GM12878 (cell line): ENCODE measurements around the gene TMEM179B. TPM values are rescaled to one million over a fixed set of nuclear protein-coding genes. Genes with fewer than 3 reads are reported as not detected.

ENCODE experiments used
- CBX5 ChIP-seq: sonication (generic); IDR thresholded peaks from 2 replicates; pipeline ENCODE4 v1.6.1; 2016; ENCODE audit warnings: low read depth, moderate library complexity, mild to moderate bottlenecking, inconsistent platforms
- EZH2 ChIP-seq: IDR thresholded peaks from 2 replicates; pipeline ENCODE4 v1.6.1; 2012; ENCODE audit warnings: low read depth, mild to moderate bottlenecking, control low read depth, inconsistent platforms, low read length, borderline replicate concordance; ENCODE audit not compliant: control insufficient read depth
- FOS ChIP-seq: IDR thresholded peaks from 3 replicates; pipeline ENCODE4 v1.6.1; 2011; ENCODE audit warnings: borderline replicate concordance; ENCODE audit not compliant: insufficient read length; ENCODE audit errors: extremely low read depth
- IKZF2 ChIP-seq, 2 experiments: fragments of 450-650 bp; IDR thresholded peaks; 2 replicates each; pipeline ENCODE4 v1.6.1; 2017; ENCODE audit warnings: mild to moderate bottlenecking in 2 of 2, moderate library complexity in 2 of 2
- MAX ChIP-seq: IDR thresholded peaks from 2 replicates; pipeline ENCODE4 v1.6.1; 2012; ENCODE audit warnings: low read depth, low read length, improper control_type of control experiment
- MTA2 ChIP-seq: fragments of 450-650 bp; IDR thresholded peaks from 2 replicates; pipeline ENCODE4 v1.6.1; 2016; ENCODE audit warnings: low read depth, mild to moderate bottlenecking, moderate library complexity
- RAD21 ChIP-seq: IDR thresholded peaks from 2 replicates; pipeline ENCODE4 v1.6.1; 2011; ENCODE audit warnings: mild to moderate bottlenecking, low read depth, low read length, moderate library complexity; ENCODE audit not compliant: insufficient read depth
- SMARCA5 ChIP-seq: fragments of 450-650 bp; IDR thresholded peaks from 2 replicates; pipeline ENCODE4 v1.6.1; 2017; ENCODE audit warnings: mild to moderate bottlenecking
- SP1 ChIP-seq: IDR thresholded peaks from one replicate; pipeline ENCODE4 v1.6.1; 2011; ENCODE audit warnings: low read depth, low read length
- STAT3 ChIP-seq: IDR thresholded peaks from 2 replicates; pipeline ENCODE4 v1.6.1; 2011; ENCODE audit warnings: low read depth, low read length, improper control_type of control experiment
- SUPT20H ChIP-seq: IDR thresholded peaks from 2 replicates; pipeline ENCODE4 v1.6.1; 2011; ENCODE audit warnings: low read depth, mild to moderate bottlenecking, low read length, moderate library complexity, borderline replicate concordance; ENCODE audit not compliant: control insufficient read depth
- TBL1XR1 ChIP-seq: IDR thresholded peaks from 2 replicates; pipeline ENCODE4 v1.6.1; 2012; ENCODE audit warnings: low read depth, low read length, improper control_type of control experiment
- WRNIP1 ChIP-seq: IDR thresholded peaks from 2 replicates; pipeline ENCODE4 v1.6.1; 2011; ENCODE audit warnings: low read depth, low read length, improper control_type of control experiment, borderline replicate concordance
- ZBTB11 ChIP-seq: fragments of 450-650 bp; formaldehyde crosslinking; IDR thresholded peaks from 2 replicates; pipeline ENCODE4 v1.5.0; 2022; ENCODE audit warnings: mild to moderate bottlenecking, missing genetic modification characterization
- ZNF207 ChIP-seq: fragments of 450-650 bp; IDR thresholded peaks from 2 replicates; pipeline ENCODE4 v1.6.1; 2014; ENCODE audit warnings: antibody characterized with exemption, mild to moderate bottlenecking, borderline replicate concordance
- ZNF384 ChIP-seq: IDR thresholded peaks from 2 replicates; pipeline ENCODE4 v1.6.1; 2012; ENCODE audit warnings: low read depth, mild to moderate bottlenecking, low read length, improper control_type of control experiment, borderline replicate concordance
- polyA plus RNA-seq, 11 experiments: library from polyadenylated mRNA; depleted of rRNA in 4 of 11; unstranded in 6 of 11; stranded (reverse) in 5 of 11; fragments of >200 nt; fragmentation: Nextera tagmentation in 4 of 11; fragmentation: Illumina TruSeq in 1 of 11; extraction: Ambion mirVana in 4 of 11; extraction: Trizol in 1 of 11; gene quantifications; 1 replicate in 1 of 11; 2 replicates in 10 of 11; pipeline versions ENCODE4 v1.2.1 to v1.2.3, GENCODE V29; 2011 to 2016; ENCODE audit warnings: inconsistent platforms in 2 of 11, missing spikeins in 2 of 11, low read depth in 1 of 11
- total RNA-seq, 4 experiments: library from RNA; depleted of rRNA in 3 of 4; stranded (reverse); fragments of >200 nt in 3 of 4; fragmentation: Illumina TruSeq in 1 of 4; extraction: Trizol in 1 of 4; gene quantifications; 2 replicates each; pipeline versions ENCODE4 v1.2.1 to v1.2.3, GENCODE V29; 2013 to 2021
- TF ChIP-seq, protein P1 (sequence below): fragments of 450-650 bp; IDR thresholded peaks from 2 replicates; pipeline ENCODE4 v1.6.1; 2017; ENCODE audit warnings: mild to moderate bottlenecking, low read depth, inconsistent platforms; ENCODE audit not compliant: poor library complexity, severe bottlenecking
- TF ChIP-seq, protein P2 (sequence below): fragments of 450-650 bp; conservative IDR thresholded peaks from 2 replicates; pipeline ENCODE4 v1.6.1; 2017; ENCODE audit warnings: mild to moderate bottlenecking, moderate library complexity
- TF ChIP-seq, protein P3 (sequence below): fragments of 450-650 bp; IDR thresholded peaks from 2 replicates; pipeline ENCODE4 v1.6.1; 2018; ENCODE audit warnings: borderline replicate concordance, mild to moderate bottlenecking; ENCODE audit not compliant: partially characterized antibody

TMEM179B gene
- total and polyA plus RNA-seq, 10 of the 15 experiments (the other 5 are each of a cell fraction or from before 2014, with no cell fraction given), result 21.7 to 82.4 (median 42.0) TPM

DNA sequence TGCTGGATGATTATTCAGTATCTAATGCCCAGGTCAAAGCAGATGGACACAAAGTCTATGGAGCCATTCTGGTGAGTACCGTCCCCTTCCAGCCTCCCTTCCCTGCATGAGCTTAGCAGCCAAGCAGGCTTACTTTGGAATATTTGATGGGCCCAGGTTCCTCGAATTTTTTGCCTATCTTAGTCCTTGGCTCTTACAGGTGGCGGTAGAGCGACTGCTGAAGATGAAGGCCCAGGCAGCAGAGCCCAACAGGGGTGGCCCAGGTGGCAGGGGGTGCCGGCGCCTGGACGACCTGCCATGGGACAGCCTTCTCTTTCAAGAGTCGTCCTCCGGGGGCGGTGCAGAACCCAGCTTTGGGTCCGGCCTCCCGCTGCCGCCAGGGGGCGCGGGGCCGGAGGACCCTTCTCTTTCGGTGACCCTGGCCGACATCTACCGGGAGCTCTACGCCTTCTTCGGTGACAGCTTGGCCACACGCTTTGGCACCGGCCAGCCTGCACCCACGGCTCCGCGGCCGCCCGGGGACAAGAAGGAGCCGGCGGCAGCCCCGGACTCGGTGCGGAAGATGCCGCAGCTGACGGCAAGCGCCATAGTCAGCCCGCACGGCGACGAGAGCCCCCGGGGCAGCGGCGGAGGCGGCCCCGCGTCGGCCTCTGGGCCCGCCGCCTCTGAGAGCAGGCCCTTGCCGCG is 741 bp upstream of the TMEM179B start (continued):
- TF ChIP-seq, protein P1, sequence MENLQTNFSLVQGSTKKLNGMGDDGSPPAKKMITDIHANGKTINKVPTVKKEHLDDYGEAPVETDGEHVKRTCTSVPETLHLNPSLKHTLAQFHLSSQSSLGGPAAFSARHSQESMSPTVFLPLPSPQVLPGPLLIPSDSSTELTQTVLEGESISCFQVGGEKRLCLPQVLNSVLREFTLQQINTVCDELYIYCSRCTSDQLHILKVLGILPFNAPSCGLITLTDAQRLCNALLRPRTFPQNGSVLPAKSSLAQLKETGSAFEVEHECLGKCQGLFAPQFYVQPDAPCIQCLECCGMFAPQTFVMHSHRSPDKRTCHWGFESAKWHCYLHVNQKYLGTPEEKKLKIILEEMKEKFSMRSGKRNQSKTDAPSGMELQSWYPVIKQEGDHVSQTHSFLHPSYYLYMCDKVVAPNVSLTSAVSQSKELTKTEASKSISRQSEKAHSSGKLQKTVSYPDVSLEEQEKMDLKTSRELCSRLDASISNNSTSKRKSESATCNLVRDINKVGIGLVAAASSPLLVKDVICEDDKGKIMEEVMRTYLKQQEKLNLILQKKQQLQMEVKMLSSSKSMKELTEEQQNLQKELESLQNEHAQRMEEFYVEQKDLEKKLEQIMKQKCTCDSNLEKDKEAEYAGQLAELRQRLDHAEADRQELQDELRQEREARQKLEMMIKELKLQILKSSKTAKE, result no peak
- TF ChIP-seq EZH2 (no peak), ZBTB11 (CRISPR knock-in tag) (no peak), TBL1XR1 (no peak), ZNF384 (no peak), STAT3 (no peak), SUPT20H (no peak), CBX5 (peak; percentile 41; the same call in 1 of the 2 replicates), MTA2 (no peak), SMARCA5 (peak; percentile 98; the same call in 1 of the 2 replicates), FOS (no peak), RAD21 (peak; percentile 63), ZNF207 (0 out of 2 replicates have a peak, but pooled peaks have one; percentile 52), MAX (no peak), SP1 (no peak), IKZF2 (IDR thresholded peaks at IDR 0.05) (no peak), WRNIP1 (no peak)
- TF ChIP-seq, protein P2, sequence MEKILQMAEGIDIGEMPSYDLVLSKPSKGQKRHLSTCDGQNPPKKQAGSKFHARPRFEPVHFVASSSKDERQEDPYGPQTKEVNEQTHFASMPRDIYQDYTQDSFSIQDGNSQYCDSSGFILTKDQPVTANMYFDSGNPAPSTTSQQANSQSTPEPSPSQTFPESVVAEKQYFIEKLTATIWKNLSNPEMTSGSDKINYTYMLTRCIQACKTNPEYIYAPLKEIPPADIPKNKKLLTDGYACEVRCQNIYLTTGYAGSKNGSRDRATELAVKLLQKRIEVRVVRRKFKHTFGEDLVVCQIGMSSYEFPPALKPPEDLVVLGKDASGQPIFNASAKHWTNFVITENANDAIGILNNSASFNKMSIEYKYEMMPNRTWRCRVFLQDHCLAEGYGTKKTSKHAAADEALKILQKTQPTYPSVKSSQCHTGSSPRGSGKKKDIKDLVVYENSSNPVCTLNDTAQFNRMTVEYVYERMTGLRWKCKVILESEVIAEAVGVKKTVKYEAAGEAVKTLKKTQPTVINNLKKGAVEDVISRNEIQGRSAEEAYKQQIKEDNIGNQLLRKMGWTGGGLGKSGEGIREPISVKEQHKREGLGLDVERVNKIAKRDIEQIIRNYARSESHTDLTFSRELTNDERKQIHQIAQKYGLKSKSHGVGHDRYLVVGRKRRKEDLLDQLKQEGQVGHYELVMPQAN, result 0 out of 2 replicates have a peak, but pooled peaks have one; percentile 83
- TF ChIP-seq, protein P3, sequence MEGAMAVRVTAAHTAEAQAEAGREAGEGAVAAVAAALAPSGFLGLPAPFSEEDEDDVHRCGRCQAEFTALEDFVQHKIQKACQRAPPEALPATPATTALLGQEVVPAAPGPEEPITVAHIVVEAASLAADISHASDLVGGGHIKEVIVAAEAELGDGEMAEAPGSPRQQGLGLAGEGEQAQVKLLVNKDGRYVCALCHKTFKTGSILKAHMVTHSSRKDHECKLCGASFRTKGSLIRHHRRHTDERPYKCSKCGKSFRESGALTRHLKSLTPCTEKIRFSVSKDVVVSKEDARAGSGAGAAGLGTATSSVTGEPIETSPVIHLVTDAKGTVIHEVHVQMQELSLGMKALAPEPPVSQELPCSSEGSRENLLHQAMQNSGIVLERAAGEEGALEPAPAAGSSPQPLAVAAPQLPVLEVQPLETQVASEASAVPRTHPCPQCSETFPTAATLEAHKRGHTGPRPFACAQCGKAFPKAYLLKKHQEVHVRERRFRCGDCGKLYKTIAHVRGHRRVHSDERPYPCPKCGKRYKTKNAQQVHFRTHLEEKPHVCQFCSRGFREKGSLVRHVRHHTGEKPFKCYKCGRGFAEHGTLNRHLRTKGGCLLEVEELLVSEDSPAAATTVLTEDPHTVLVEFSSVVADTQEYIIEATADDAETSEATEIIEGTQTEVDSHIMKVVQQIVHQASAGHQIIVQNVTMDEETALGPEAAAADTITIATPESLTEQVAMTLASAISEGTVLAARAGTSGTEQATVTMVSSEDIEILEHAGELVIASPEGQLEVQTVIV, result no peak
